Measurements from ENCODE around the gene TMEM151B.
"Not testable (repeated sequence)": the region's sequence is repeated elsewhere in the genome, so short reads cannot be mapped to it uniquely, and the experiment has no call there.

Gene TMEM151B

DNA sequence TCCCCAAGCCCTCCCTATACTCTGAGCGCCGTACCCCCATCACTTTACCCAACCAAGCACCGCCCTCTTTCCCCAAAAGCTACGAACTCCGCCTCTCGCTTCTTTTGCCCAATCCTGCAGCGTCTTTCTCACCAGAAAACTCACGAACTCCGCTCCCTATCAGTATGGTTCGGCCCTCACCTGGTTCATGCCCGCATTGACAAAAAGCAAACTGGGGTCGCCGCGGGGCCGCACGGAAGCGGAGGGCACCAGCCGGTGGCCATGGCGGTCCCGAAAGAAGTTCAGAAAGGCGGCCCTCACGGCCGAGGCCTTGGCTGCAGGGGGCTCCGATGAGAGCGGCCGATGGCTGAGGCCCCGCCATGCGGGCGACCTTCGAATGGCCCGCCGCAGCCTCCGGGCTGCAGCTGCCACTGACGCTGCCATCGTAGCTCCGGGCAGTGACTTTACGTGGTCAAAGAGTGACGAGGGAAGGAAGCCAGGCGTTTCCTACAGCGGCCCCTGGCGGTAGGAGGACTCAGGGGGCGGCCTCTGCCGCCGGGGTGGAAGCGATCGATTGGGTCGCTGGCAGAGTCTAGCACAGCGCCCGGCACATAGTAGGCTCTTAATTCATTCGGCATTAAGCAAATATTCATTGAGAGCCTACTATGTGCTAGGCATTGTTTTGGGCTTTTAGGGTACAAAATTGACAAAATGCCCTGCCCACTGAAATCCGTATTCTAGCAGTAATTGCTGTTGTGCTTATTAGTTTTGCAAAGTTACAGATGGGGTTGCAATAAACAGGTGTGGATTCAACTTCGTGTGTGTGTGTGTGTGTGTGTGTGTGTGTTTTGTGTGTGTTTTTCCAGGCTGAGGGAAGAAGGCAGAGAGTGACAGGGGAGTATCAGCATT lies 42.9 kb downstream of the TMEM151B start, which contains the start of gene AARS2:
Gene AARS2, minus strand, starts transcription at position 447 of the 888 bp plus-strand sequence. Its CDS starts 24 bp downstream, at position 423.
- Histone ChIP-seq H3K36me3 (ENCODE audit: control insufficient read depth, insufficient read depth, low read length) (peaks cover 35% of the 10 kb centered on the region), H3K4me3 (ENCODE audit: low read depth, low read length) (peak within 1 kb of the TSS; percentile 80), H3K27ac (ENCODE audit: low read depth, low read length) (peak within 1 kb of the TSS; percentile 85), H3K9me3 (ENCODE audit: control insufficient read depth, insufficient read depth, low read length) (no peaks in the 10 kb centered on the region), H3K27me3 (ENCODE audit: control insufficient read depth, insufficient read depth, low read length) (no peaks in the 10 kb centered on the region), H3K9ac (ENCODE audit: low read depth, low read length) (peak within 1 kb of the TSS; percentile 84), H3K4me1 (ENCODE audit: control insufficient read depth, insufficient read depth, low read length) (peaks cover 7% of the 10 kb centered on the region)

GRCh38 chr6:44314657-44315056 lies 44.4 kb downstream of the TMEM151B start:
- not testable (repeated sequence) for H3K4me3 ChIP-seq (ENCODE audit: low read depth, low read length); H3K27me3 ChIP-seq (ENCODE audit: control insufficient read depth, insufficient read depth, low read length); H3K4me1 ChIP-seq (ENCODE audit: control insufficient read depth, insufficient read depth, low read length); H3K9me3 ChIP-seq (ENCODE audit: control insufficient read depth, insufficient read depth, low read length); H3K27ac ChIP-seq (ENCODE audit: low read depth, low read length); H3K9ac ChIP-seq (ENCODE audit: low read depth, low read length)
- H3K36me3 ChIP-seq (ENCODE audit: control insufficient read depth, insufficient read depth, low read length), result peaks cover 26% of the 10 kb centered on the region

- H3K4me1 ChIP-seq (ENCODE audit: control insufficient read depth, insufficient read depth, low read length), result peaks cover 7% of the 10 kb centered on the region
- H3K9ac ChIP-seq (ENCODE audit: low read depth, low read length), result no peak overlapping the region
- H3K4me3 ChIP-seq (ENCODE audit: low read depth, low read length), result no peak overlapping the region
- peaks cover 17% of the 10 kb centered on the region for H3K36me3 ChIP-seq (ENCODE audit: control insufficient read depth, insufficient read depth, low read length)
- no peaks in the 10 kb centered on the region for H3K27me3 ChIP-seq (ENCODE audit: control insufficient read depth, insufficient read depth, low read length)
- H3K27ac ChIP-seq (ENCODE audit: low read depth, low read length), result no peak overlapping the region
- no peaks in the 10 kb centered on the region for H3K9me3 ChIP-seq (ENCODE audit: control insufficient read depth, insufficient read depth, low read length)
Observed at GRCh38 chr6:44315516-44315915, 45.3 kb downstream of the TMEM151B start.

DNA sequence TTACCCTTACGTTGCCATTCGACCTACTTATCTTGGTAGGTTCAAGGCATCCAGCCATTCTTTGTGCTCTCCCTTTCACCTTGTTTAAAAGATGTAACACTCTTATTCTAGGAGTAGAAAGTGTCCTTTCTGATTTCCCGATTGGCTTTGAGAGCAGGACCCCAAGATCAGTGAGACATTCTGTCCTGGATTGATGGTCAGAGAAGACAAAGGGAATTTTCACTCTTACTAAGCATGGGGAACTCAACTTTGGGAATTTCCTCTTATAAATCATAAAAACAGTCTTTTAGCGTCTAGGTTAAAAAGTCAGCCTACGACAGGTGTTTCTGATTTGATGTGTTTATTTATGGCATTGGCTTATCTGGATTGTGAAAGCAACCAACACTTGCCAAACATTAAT lies 45.7 kb downstream of the TMEM151B start:
- Histone ChIP-seq H3K27me3 (ENCODE audit: control insufficient read depth, insufficient read depth, low read length) (no peaks in the 10 kb centered on the region), H3K4me3 (ENCODE audit: low read depth, low read length) (no peak overlapping the region), H3K36me3 (ENCODE audit: control insufficient read depth, insufficient read depth, low read length) (peaks cover 13% of the 10 kb centered on the region), H3K9ac (ENCODE audit: low read depth, low read length) (no peak overlapping the region), H3K4me1 (ENCODE audit: control insufficient read depth, insufficient read depth, low read length) (peaks cover 7% of the 10 kb centered on the region), H3K27ac (ENCODE audit: low read depth, low read length) (no peak overlapping the region), H3K9me3 (ENCODE audit: control insufficient read depth, insufficient read depth, low read length) (no peaks in the 10 kb centered on the region)

DNA sequence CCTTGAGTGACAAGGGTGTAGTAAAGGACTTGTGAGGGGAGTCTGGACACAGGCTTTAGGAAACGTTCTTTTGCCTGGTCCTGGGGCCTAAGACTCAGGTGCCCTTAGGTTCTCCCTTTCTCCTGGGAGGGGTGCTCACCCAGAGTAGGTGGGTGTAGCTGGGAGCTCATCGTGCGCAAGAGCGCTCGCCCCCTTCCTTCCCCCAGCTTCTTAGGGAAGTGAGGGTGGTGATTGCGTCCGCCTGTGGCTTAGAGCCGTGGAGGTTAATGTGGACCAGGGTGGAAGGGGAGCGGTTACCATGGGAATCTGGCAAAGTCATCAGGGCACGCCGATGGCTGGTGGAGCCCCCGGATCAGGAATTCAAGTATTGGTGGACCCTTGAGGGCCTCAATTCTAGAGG lies 46.2 kb downstream of the TMEM151B start:
- Histone ChIP-seq H3K9ac (ENCODE audit: low read depth, low read length) (no peak overlapping the region), H3K4me3 (ENCODE audit: low read depth, low read length) (no peak overlapping the region), H3K36me3 (ENCODE audit: control insufficient read depth, insufficient read depth, low read length) (peaks cover 8% of the 10 kb centered on the region), H3K27me3 (ENCODE audit: control insufficient read depth, insufficient read depth, low read length) (no peaks in the 10 kb centered on the region), H3K4me1 (ENCODE audit: control insufficient read depth, insufficient read depth, low read length) (peaks cover 7% of the 10 kb centered on the region), H3K9me3 (ENCODE audit: control insufficient read depth, insufficient read depth, low read length) (no peaks in the 10 kb centered on the region), H3K27ac (ENCODE audit: low read depth, low read length) (no peak overlapping the region)

GRCh38 chr6:44317136-44317631 lies 46.9 kb downstream of the TMEM151B start:
- H3K9me3 ChIP-seq (ENCODE audit: control insufficient read depth, insufficient read depth, low read length); H3K27ac ChIP-seq (ENCODE audit: low read depth, low read length); H3K27me3 ChIP-seq (ENCODE audit: control insufficient read depth, insufficient read depth, low read length); H3K36me3 ChIP-seq (ENCODE audit: control insufficient read depth, insufficient read depth, low read length); H3K4me1 ChIP-seq (ENCODE audit: control insufficient read depth, insufficient read depth, low read length); H3K4me3 ChIP-seq (ENCODE audit: low read depth, low read length); H3K9ac ChIP-seq (ENCODE audit: low read depth, low read length): not testable (repeated sequence)

DNA sequence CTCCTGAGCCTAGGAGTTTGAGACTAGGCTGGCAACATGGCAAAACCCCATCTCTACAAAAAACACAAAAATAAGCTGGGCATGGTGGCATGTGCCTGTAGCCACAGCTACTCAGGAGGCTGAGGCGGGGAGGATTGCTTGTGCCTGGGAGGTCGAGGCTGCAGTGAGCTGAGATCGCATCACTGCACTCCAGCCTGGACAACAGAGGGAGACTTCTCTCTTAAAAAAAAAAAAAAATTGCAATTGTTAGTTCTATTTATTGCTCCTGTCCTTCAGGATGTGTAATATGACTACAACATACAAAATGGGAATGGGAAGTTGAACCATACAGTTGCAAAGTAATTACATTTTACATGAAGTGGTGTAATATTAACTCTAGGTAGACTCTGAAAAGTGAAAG lies 51.0 kb downstream of the TMEM151B start:
- H3K9me3 ChIP-seq (ENCODE audit: control insufficient read depth, insufficient read depth, low read length), result no peaks in the 10 kb centered on the region
- no peaks in the 10 kb centered on the region for H3K4me1 ChIP-seq (ENCODE audit: control insufficient read depth, insufficient read depth, low read length)
- no peaks in the 10 kb centered on the region for H3K36me3 ChIP-seq (ENCODE audit: control insufficient read depth, insufficient read depth, low read length)
- no peak overlapping the region for H3K4me3 ChIP-seq (ENCODE audit: low read depth, low read length)
- H3K27me3 ChIP-seq (ENCODE audit: control insufficient read depth, insufficient read depth, low read length), result no peaks in the 10 kb centered on the region
- no peak overlapping the region for H3K27ac ChIP-seq (ENCODE audit: low read depth, low read length)
- H3K9ac ChIP-seq (ENCODE audit: low read depth, low read length), result no peak overlapping the region

DNA sequence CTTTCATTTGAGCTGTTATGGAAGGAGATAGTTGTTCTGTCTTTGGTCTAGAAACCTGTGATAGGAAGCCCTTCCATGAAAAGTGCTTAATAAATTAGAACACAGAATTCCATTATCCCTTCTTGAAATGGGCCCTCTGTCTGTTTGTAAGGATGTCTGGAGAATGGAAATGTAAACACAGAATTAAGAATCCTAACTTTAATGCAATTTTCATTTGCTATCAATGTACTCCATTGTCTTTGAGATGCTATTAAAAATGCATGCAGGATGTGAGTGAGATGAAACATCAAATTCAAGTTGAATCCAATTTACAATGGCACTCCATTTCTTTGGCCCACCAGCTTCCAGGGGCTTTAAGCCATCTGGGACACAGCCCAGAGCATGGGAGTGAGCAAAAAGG lies 56.8 kb downstream of the TMEM151B start:
- H3K27ac ChIP-seq (ENCODE audit: low read depth, low read length), result no peak overlapping the region
- no peaks in the 10 kb centered on the region for H3K9me3 ChIP-seq (ENCODE audit: control insufficient read depth, insufficient read depth, low read length)
- no peak overlapping the region for H3K9ac ChIP-seq (ENCODE audit: low read depth, low read length)
- H3K4me3 ChIP-seq (ENCODE audit: low read depth, low read length), result no peak overlapping the region
- peaks cover 9% of the 10 kb centered on the region for H3K4me1 ChIP-seq (ENCODE audit: control insufficient read depth, insufficient read depth, low read length)
- H3K36me3 ChIP-seq (ENCODE audit: control insufficient read depth, insufficient read depth, low read length), result no peaks in the 10 kb centered on the region
- 0 out of 2 replicates have a peak, but pooled peaks cover 5% of the 10 kb centered on the region for H3K27me3 ChIP-seq (ENCODE audit: control insufficient read depth, insufficient read depth, low read length)

DNA sequence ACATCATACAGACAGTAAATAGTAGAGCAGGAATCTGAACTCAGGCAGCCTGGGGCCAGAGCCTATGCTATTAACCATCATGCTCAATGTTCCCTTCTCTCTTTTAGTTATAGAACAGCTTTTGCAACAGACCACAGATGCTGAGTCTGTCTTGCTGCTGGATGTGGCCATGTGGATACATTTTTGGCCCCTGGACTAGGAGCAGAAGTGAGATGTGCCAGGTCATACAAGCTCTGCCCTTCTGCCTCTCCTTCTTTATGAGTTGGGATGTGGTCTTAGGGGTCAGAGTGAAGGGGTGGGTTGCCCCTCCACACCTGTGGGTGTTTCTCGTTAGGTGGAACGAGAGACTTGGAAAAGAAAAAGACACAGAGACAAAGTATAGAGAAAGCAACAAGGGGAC lies 57.5 kb downstream of the TMEM151B start:
- H3K27me3 ChIP-seq (ENCODE audit: control insufficient read depth, insufficient read depth, low read length), result 0 out of 2 replicates have a peak, but pooled peaks cover 5% of the 10 kb centered on the region
- no peak overlapping the region for H3K27ac ChIP-seq (ENCODE audit: low read depth, low read length)
- peaks cover 9% of the 10 kb centered on the region for H3K4me1 ChIP-seq (ENCODE audit: control insufficient read depth, insufficient read depth, low read length)
- no peaks in the 10 kb centered on the region for H3K9me3 ChIP-seq (ENCODE audit: control insufficient read depth, insufficient read depth, low read length)
- H3K9ac ChIP-seq (ENCODE audit: low read depth, low read length), result no peak overlapping the region
- no peaks in the 10 kb centered on the region for H3K36me3 ChIP-seq (ENCODE audit: control insufficient read depth, insufficient read depth, low read length)
- no peak overlapping the region for H3K4me3 ChIP-seq (ENCODE audit: low read depth, low read length)

DNA sequence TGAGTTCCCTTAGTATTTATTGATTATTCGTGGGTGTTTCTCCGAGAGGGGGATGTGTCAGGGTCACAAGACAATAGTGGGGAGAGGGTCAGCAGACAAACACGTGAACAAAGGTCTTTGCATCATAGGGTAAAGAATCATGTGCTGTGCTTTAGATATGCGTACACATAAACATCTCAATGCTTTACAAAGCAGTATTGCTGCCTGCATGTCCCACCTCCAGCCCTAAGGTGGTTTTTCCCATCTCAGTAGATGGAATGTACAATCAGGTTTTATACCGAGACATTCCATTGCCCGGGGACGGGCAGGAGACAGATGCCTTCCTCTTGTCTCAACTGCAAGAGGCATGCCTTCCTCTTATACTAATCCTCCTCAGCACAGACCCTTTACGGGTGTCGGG lies 58.0 kb downstream of the TMEM151B start:
- H3K9me3 ChIP-seq (ENCODE audit: control insufficient read depth, insufficient read depth, low read length); H3K36me3 ChIP-seq (ENCODE audit: control insufficient read depth, insufficient read depth, low read length); H3K4me1 ChIP-seq (ENCODE audit: control insufficient read depth, insufficient read depth, low read length); H3K27me3 ChIP-seq (ENCODE audit: control insufficient read depth, insufficient read depth, low read length); H3K4me3 ChIP-seq (ENCODE audit: low read depth, low read length); H3K9ac ChIP-seq (ENCODE audit: low read depth, low read length); H3K27ac ChIP-seq (ENCODE audit: low read depth, low read length): not testable (repeated sequence)

DNA sequence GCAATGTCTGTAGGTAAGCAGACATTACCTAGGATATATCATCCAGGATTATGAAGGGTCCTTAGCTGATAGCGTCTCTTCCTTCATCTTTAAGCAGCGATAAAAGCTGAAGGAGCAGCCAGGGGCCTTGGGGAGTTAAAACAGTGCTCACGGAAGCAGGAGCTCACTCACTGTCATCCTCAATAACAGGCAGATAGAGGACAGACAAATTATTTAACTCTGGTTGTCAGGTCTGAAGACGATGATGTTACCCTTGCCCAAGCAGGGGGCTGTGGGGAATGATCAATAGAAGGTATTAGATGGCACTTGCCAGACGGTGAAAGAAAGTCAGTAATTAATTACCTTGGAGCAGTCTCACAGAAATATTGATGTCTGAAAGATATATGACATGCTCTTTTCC lies 59.6 kb downstream of the TMEM151B start:
- H3K4me1 ChIP-seq (ENCODE audit: control insufficient read depth, insufficient read depth, low read length), result peaks cover 9% of the 10 kb centered on the region
- H3K27me3 ChIP-seq (ENCODE audit: control insufficient read depth, insufficient read depth, low read length), result 0 out of 2 replicates have a peak, but pooled peaks cover 5% of the 10 kb centered on the region
- H3K4me3 ChIP-seq (ENCODE audit: low read depth, low read length), result no peak overlapping the region
- H3K27ac ChIP-seq (ENCODE audit: low read depth, low read length), result no peak overlapping the region
- no peaks in the 10 kb centered on the region for H3K36me3 ChIP-seq (ENCODE audit: control insufficient read depth, insufficient read depth, low read length)
- no peaks in the 10 kb centered on the region for H3K9me3 ChIP-seq (ENCODE audit: control insufficient read depth, insufficient read depth, low read length)
- H3K9ac ChIP-seq (ENCODE audit: low read depth, low read length), result no peak overlapping the region

Data from HUES48 (cell line).